MCF 10A (cell line): ENCODE measurements around the gene ENG. TPM values are rescaled to one million over a fixed set of nuclear protein-coding genes. Genes with fewer than 3 reads are reported as not detected.

Experiments used
- BruUV-seq: library from RNA; stranded (reverse); fragments of 400-500 nt; replicated peaks from 2 replicates; lab custom pipeline; 2021; lab: Mats Ljungman, UMichigan
- CTCF ChIA-PET: fragments of 300-600 bp; sonication (Branson Sonifier 250); formaldehyde crosslinking; extraction: SDS; loops from one replicate; lab custom pipeline; 2021; ENCODE audit warnings: antibody characterized with exemption, inconsistent platforms; lab: Yijun Ruan, JAX
- POLR2A ChIA-PET: fragments of 300-600, 350-650 bp; sonication (Branson Sonifier 250); formaldehyde crosslinking; extraction: SDS; loops from one replicate; lab custom pipeline; 2020; ENCODE audit warnings: antibody characterized with exemption, inconsistent platforms; lab: Yijun Ruan, JAX
- DNase-seq: peaks from one replicate; pipeline ENCODE4 v3.0.0-alpha.2; 2018; ENCODE audit not compliant: unreplicated experiment
- H3K27ac Mint-ChIP-seq: one replicate; pipeline ENCODE4 v1.8.0; 2022; ENCODE audit warnings: mild to moderate bottlenecking, low read depth, mixed read lengths; ENCODE audit not compliant: unreplicated experiment
- H3K27me3 Mint-ChIP-seq: one replicate; pipeline ENCODE4 v1.8.0; 2022; ENCODE audit warnings: mixed read lengths; ENCODE audit not compliant: insufficient read depth, unreplicated experiment
- H3K36me3 Mint-ChIP-seq: one replicate; pipeline ENCODE4 v1.8.0; 2022; ENCODE audit warnings: mild to moderate bottlenecking, moderate library complexity, mixed read lengths; ENCODE audit not compliant: insufficient read depth, unreplicated experiment
- H3K4me1 Mint-ChIP-seq: one replicate; pipeline ENCODE4 v1.8.0; 2022; ENCODE audit warnings: mixed read lengths; ENCODE audit not compliant: insufficient read depth, unreplicated experiment
- H3K4me3 Mint-ChIP-seq: one replicate; pipeline ENCODE4 v1.8.0; 2022; ENCODE audit warnings: mild to moderate bottlenecking, moderate library complexity, mixed read lengths; ENCODE audit not compliant: unreplicated experiment
- H3K9me3 Mint-ChIP-seq: one replicate; pipeline ENCODE4 v1.8.0; 2022; ENCODE audit warnings: mixed read lengths; ENCODE audit not compliant: unreplicated experiment
- intact Hi-C: fragments of 100-400 bp; cut with micrococcal nuclease; formaldehyde crosslinking; loops from 2 replicates; pipeline ENCODE4 v1.14.1; 2022
- total RNA-seq: library from RNA; stranded (reverse); gene quantifications from 2 replicates; pipeline ENCODE4 v1.2.3, GENCODE V29; 2022
- TF ChIP-seq, protein P1 (sequence below): fragments of 200-600 bp; IDR thresholded peaks from one replicate; pipeline ENCODE4 v1.8.0; 2022; ENCODE audit warnings: antibody characterized with exemption, mild to moderate bottlenecking; ENCODE audit not compliant: unreplicated experiment

The ENG gene
- total RNA-seq, 1 experiment from 2014 or later, result 22.1 TPM

DNA sequence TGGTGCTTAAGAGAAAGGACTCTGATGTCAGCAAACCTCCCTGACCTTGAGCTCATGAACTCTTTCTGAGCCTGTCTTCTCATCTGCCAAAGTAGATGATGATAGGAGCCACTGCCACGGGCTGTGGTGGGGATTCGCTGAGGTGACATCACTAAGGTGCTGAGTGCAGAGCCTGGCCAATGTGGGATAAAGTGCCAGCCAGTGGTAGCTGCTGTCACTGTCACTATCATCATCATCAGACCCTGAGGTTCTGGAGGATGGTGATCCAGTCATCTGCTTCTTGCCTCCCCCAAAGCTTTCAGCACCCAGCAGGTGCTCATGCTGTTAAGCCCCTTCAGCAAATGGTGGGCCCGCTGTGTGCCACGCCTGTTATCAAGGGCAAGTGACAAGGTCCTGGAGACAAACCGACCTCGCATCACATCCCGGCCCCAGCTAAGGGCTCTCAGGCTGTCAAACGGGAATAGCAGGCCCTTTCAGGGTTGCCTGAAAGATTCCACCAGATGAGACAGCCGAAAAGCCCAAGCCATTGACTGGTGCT, 45.4 kb downstream of the ENG start:
- H3K4me3 Mint-ChIP-seq, result no peak overlapping the region
- no TSS peak for BruUV-seq
- no peaks in the 10 kb centered on the region for H3K9me3 Mint-ChIP-seq
- TF ChIP-seq, protein P1, sequence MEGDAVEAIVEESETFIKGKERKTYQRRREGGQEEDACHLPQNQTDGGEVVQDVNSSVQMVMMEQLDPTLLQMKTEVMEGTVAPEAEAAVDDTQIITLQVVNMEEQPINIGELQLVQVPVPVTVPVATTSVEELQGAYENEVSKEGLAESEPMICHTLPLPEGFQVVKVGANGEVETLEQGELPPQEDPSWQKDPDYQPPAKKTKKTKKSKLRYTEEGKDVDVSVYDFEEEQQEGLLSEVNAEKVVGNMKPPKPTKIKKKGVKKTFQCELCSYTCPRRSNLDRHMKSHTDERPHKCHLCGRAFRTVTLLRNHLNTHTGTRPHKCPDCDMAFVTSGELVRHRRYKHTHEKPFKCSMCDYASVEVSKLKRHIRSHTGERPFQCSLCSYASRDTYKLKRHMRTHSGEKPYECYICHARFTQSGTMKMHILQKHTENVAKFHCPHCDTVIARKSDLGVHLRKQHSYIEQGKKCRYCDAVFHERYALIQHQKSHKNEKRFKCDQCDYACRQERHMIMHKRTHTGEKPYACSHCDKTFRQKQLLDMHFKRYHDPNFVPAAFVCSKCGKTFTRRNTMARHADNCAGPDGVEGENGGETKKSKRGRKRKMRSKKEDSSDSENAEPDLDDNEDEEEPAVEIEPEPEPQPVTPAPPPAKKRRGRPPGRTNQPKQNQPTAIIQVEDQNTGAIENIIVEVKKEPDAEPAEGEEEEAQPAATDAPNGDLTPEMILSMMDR, result no peak
- H3K4me1 Mint-ChIP-seq, result peaks cover 8% of the 10 kb centered on the region
- ChIA-PET POLR2A (no interaction called here), CTCF (interaction anchor here (0.6 to 1.0 kb wide), 2 partner anchors 135 to 288 kb away, joined by 3 read pairs; no protein-coding TSS in a partner anchor)
- DNase-seq, result no peak
- H3K36me3 Mint-ChIP-seq, result peaks cover 96% of the 10 kb centered on the region
- no peaks in the 10 kb centered on the region for H3K27me3 Mint-ChIP-seq
- H3K27ac Mint-ChIP-seq, result no peak overlapping the region
- intact Hi-C loops, result no loop called here

DNA sequence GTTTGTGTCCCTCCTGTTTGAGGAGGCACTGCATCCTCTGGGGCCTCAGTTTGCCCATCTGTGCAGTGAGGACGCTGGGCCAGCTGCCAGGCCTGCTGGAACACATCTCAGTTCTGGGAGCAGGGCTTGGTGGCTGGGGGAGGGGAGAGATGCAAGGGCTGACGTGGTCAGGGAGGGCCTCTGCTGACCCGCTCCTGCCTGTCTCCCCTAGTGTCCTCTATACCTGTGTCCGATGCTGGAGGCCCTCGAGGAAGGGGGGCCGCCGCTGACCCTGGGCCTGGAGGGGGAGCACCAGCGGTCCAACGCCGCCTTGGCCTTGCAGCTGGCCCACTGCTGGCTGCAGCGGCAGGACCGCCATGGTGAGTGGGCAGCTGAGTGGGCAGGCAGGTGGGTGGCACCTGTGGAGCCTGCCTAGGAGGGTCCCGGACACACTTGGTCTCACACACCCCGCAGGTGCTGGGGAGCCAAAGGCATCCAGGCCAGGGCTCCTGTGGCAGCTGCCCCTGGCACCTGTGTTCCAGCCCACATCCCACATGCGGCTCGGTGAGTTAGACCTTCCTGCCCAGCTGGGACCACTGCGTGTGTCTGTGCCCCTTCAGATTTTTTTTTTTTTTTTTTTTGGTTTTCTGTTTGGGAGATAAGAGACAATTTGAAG, 46.0 kb downstream of the ENG start:
- no peaks in the 10 kb centered on the region for H3K9me3 Mint-ChIP-seq
- DNase-seq, result no peak
- intact Hi-C loops, result no loop called here
- no TSS peak for BruUV-seq
- no peak overlapping the region for H3K4me3 Mint-ChIP-seq
- CTCF ChIA-PET, result interaction anchor here (0.6 to 1.0 kb wide), 2 partner anchors 136 to 287 kb away, joined by 3 read pairs; no protein-coding TSS in a partner anchor
- peaks cover 12% of the 10 kb centered on the region for H3K4me1 Mint-ChIP-seq
- POLR2A ChIA-PET, result no interaction called here
- H3K27ac Mint-ChIP-seq, result no peak overlapping the region
- no peaks in the 10 kb centered on the region for H3K27me3 Mint-ChIP-seq
- TF ChIP-seq, protein P1, result no peak
- H3K36me3 Mint-ChIP-seq, result peaks cover 91% of the 10 kb centered on the region

DNA sequence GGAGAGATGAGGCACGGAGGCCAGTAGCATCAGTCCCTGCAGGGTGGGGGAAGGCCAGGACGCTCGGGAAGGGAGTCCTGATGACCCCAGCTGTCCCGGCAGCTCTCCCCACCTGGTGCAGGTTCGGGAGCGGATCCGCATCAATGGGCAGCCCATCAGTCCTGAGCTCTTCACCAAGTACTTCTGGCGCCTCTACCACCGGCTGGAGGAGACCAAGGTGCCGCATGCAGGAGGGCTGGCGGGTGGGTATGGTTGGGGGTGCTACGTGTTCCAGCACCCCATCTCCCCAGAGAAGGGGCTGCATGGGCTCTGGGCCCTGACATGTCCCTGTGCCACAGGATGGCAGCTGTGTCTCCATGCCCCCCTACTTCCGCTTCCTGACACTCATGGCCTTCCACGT, 47.6 kb downstream of the ENG start:
- Mint-ChIP-seq H3K27me3 (no peaks in the 10 kb centered on the region), H3K4me1 (peaks cover 12% of the 10 kb centered on the region), H3K36me3 (peaks cover 75% of the 10 kb centered on the region), H3K4me3 (no peak overlapping the region), H3K27ac (no peak overlapping the region), H3K9me3 (no peaks in the 10 kb centered on the region)
- ChIA-PET POLR2A (no interaction called here), CTCF (interaction anchor here (1.3 kb wide), 1 partner anchor 63 kb away, joined by 4 read pairs; no protein-coding TSS in a partner anchor)
- TF ChIP-seq, protein P1, result no peak
- intact Hi-C loops, result no loop called here
- no TSS peak for BruUV-seq
- no peak for DNase-seq

DNA sequence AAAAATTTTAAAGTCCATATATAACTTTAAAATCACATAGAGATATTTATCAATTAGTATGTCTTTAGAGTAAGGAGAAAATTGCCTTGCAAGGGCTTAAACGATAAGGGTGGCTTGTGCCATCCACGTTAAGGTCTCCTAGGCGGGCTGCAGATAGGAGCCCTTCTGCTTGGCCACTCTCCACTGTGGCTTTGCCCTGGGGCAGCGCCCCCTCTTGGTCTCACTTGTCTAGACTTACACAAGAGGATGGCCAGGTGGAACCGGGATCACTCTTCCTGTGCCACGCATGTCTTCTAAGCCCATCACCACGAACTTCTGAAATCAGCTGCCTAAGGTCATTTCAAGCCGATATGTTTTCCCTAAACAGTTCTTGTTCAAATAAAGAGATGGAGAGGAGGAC, 48.8 kb downstream of the ENG start:
- Mint-ChIP-seq H3K27me3 (no peaks in the 10 kb centered on the region), H3K27ac (no peak overlapping the region), H3K36me3 (peaks cover 63% of the 10 kb centered on the region), H3K9me3 (no peaks in the 10 kb centered on the region), H3K4me1 (peaks cover 18% of the 10 kb centered on the region), H3K4me3 (no peak overlapping the region)
- POLR2A ChIA-PET, result interaction anchor here (0.6 kb wide), 1 partner anchor 112 kb away, joined by 3 read pairs; no protein-coding TSS in a partner anchor
- intact Hi-C loops, result no loop called here
- no TSS peak for BruUV-seq
- TF ChIP-seq, protein P1, result no peak
- CTCF ChIA-PET, result interaction anchor here (0.6 to 1.3 kb wide), 2 partner anchors 64 to 116 kb away, joined by 4 read pairs; no protein-coding TSS in a partner anchor
- DNase-seq, result peak; percentile 36
